Pancreas (tissue), 10 donors: ENCODE measurements around the gene COQ9. TPM values are rescaled to one million over a fixed set of nuclear protein-coding genes. Genes with fewer than 3 reads are reported as not detected.

Experiments
- ATAC-seq, 4 donors: fragments of 200-7000 bp; cut with Tn5 transposase; one replicate each; pipeline versions ENCODE4 v1.8.0 to v1.9.1; 2020; ENCODE audit warnings: mild to moderate bottlenecking in 4 of 4, moderate library complexity in 4 of 4
- DNase-seq, 6 donors: peaks; one replicate each; pipeline ENCODE4 v3.0.0-alpha.2; 2020
- FAIRE-seq: peaks from 2 replicates; lab custom pipeline; 2012; peaks lifted over from hg19 to GRCh38; lab: Jason Lieb, UNC
- H3K27ac ChIP-seq, 4 donors: fragments of 200-600 bp; sonication (generic); 1 replicate in 3 of 4; 2 replicates in 1 of 4; pipeline versions ENCODE4 v1.5.0 to v1.8.0; 2020
- H3K27me3 ChIP-seq, 4 donors: fragments of 200-600 bp; one replicate each; pipeline ENCODE4 v1.8.0; 2021
- H3K36me3 ChIP-seq, 3 donors: fragments of 200-600 bp; sonication (generic) in 1 of 3; one replicate each; pipeline versions ENCODE4 v1.5.0 to v1.8.0; 2020 to 2021
- H3K4me1 ChIP-seq, 3 donors: fragments of 200-600 bp; one replicate each; pipeline ENCODE4 v1.8.0; 2021
- H3K4me3 ChIP-seq, 4 donors: fragments of 200-600 bp; sonication (generic) in 2 of 4; one replicate each; pipeline versions ENCODE4 v1.5.0 to v1.8.0; 2020 to 2021
- H3K9me3 ChIP-seq, 4 donors: fragments of 200-600 bp; one replicate each; pipeline ENCODE4 v1.8.0; 2021
- CTCF ChIP-seq, 4 donors: fragments of 200-600 bp; sonication (generic) in 3 of 4; IDR thresholded peaks; one replicate each; pipeline versions ENCODE4 v1.5.0 to v1.8.0; 2021; ENCODE audit warnings: antibody characterized with exemption in 4 of 4
- WGBS, 2 donors: extraction: QIAGEN DNeasy Blood & Tissue Kit; methylation state at CpG; one replicate each; pipeline ENCODE4 v1.1.7; 2013; 5-methylcytosine and 5-hydroxymethylcytosine counted together
- intact Hi-C, 3 donors: fragments of 100-400 bp; cut with DNase I; formaldehyde crosslinking; loops; one replicate each; pipeline versions ENCODE4 v1.11.1 to v1.14.2; 2022
- polyA plus RNA-seq, 2 donors: library from polyadenylated mRNA; stranded (reverse); fragments of 200-250 nt; gene quantifications; one replicate each; pipeline ENCODE4 v1.2.3, GENCODE V29; 2013
- total RNA-seq, 6 donors: library from RNA; stranded (reverse); fragmentation: NEBNext Ultra II Directional in 4 of 6; extraction: Animal tissue kit (Norgen Biotek cat#: 25700) in 4 of 6; gene quantifications; one replicate each; pipeline versions ENCODE4 v1.2.1 to v1.2.4, GENCODE V29; 2021 to 2023
- donor health status: healthy with polysubstance abuse.
- donor health status: DM: no; HTN: no; CAD: no; lungs with moderate emphysema.
- donor health status: DM: no; HTN: no; CAD: no.
- donor health status: control.
- donor health status: control.
- donor health status: Bipolar disorder and iron deficiency.
- donor health status: DM: yes; HTN: yes; CAD: no.
- donor health status: DM: no; HTN: no; CAD: no.
- donor health status: DM: no; HTN: no; CAD: no.
- donor health status: DM: yes; HTN: yes; CAD: no.

The COQ9 gene
- total and polyA plus RNA-seq, 8 donors, result 17.7 to 51.1 (median 25.3) TPM

GRCh38 chr16:57509231-57509923 lies 62.1 kb downstream of the COQ9 start:
- no peaks in the 10 kb centered on the region for H3K36me3 ChIP-seq
- H3K27ac ChIP-seq, result no peak overlapping the region
- H3K27me3 ChIP-seq, result no peaks in the 10 kb centered on the region
- no peak overlapping the region for H3K4me3 ChIP-seq
- no peak for DNase-seq
- no peak for TF ChIP-seq CTCF (IDR thresholded peaks at IDR 0.05)
- no peaks in the 10 kb centered on the region for H3K9me3 ChIP-seq
- no peak for ATAC-seq
- 58 to 75% methylated on average over 12 of the region's 12 CpGs for WGBS, 2 donors
- intact Hi-C loops, result no loop called here
- no peaks in the 10 kb centered on the region for H3K4me1 ChIP-seq
- FAIRE-seq, result no peak

GRCh38 chr16:57510016-57510871 lies 63.0 kb downstream of the COQ9 start:
- no peaks in the 10 kb centered on the region for H3K27me3 ChIP-seq
- H3K4me3 ChIP-seq, result no peak overlapping the region
- ATAC-seq (no peak), FAIRE-seq (no peak), DNase-seq (no peak)
- H3K36me3 ChIP-seq, result no peaks in the 10 kb centered on the region
- H3K9me3 ChIP-seq, result no peaks in the 10 kb centered on the region
- no peak for TF ChIP-seq CTCF (IDR thresholded peaks at IDR 0.05)
- H3K27ac ChIP-seq, result no peak overlapping the region
- 55 to 65% methylated on average over 10 of the region's 10 CpGs for WGBS, 2 donors
- intact Hi-C loops, result loop anchor here in 2 of 3 donors (10.0 kb wide), 2 partner anchors 85 to 205 kb away; no protein-coding TSS in a partner anchor
- H3K4me1 ChIP-seq, result no peaks in the 10 kb centered on the region

Other genes starting within 250 kb of the COQ9 start
- gene ARL2BP, start 202.2 kb upstream of the COQ9 start, total RNA-seq, result 10 to 100 TPM; 12.3 to 22.5 (median 14.7) TPM
- 10 to 100 TPM; 10.8 to 20.2 TPM for gene ARL2BP, start 202.2 kb upstream of the COQ9 start, polyA plus RNA-seq
- gene PLLP, start 162.8 kb upstream of the COQ9 start, total RNA-seq, result 10 to 100 TPM; 10.8 to 29.9 (median 22.5) TPM
- 10 to 100 TPM; 22.2 to 34.3 TPM for gene PLLP, start 162.8 kb upstream of the COQ9 start, polyA plus RNA-seq
- under 1 TPM in 3 of 6 donors, not detected in 3; 0.09 to 0.85 (median 0.16) TPM for gene CCL22, start 88.7 kb upstream of the COQ9 start, total RNA-seq
- gene CCL22, start 88.7 kb upstream of the COQ9 start, polyA plus RNA-seq, result under 1 TPM in 1 of 2 donors, not detected in 1; 0.05 TPM
- 10 to 100 TPM in 2 of 6 donors, 1 to 10 TPM in 4; 4.6 to 21.3 (median 6.0) TPM for gene CX3CL1, start 75.0 kb upstream of the COQ9 start, total RNA-seq
- gene CX3CL1, start 75.0 kb upstream of the COQ9 start, polyA plus RNA-seq, result 10 to 100 TPM in 1 of 2 donors, 1 to 10 TPM in 1; 8.7 to 19.0 TPM
- gene CCL17, start 42.7 kb upstream of the COQ9 start, total RNA-seq, result 1 to 10 TPM in 1 of 6 donors, not detected in 5; 1.1 TPM
- gene CCL17, start 42.7 kb upstream of the COQ9 start, polyA plus RNA-seq, result not detected
- 10 to 100 TPM; 14.5 to 20.9 (median 17.2) TPM for gene CIAPIN1, start 94 bp upstream of the COQ9 start, total RNA-seq
- 10 to 100 TPM; 11.6 to 23.8 TPM for gene CIAPIN1, start 94 bp upstream of the COQ9 start, polyA plus RNA-seq
- 10 to 100 TPM; 21.8 to 26.7 (median 25.1) TPM for gene POLR2C, start 15.2 kb downstream of the COQ9 start, total RNA-seq
- 10 to 100 TPM; 20.4 to 43.9 TPM for gene POLR2C, start 15.2 kb downstream of the COQ9 start, polyA plus RNA-seq
- 10 to 100 TPM in 5 of 6 donors, 1 to 10 TPM in 1; 9.2 to 24.4 (median 13.4) TPM for gene DOK4, start 39.0 kb downstream of the COQ9 start, total RNA-seq
- 10 to 100 TPM; 16.7 to 26.4 TPM for gene DOK4, start 39.0 kb downstream of the COQ9 start, polyA plus RNA-seq
- 1 to 10 TPM; 2.2 to 5.8 (median 2.9) TPM for gene CCDC102A, start 89.1 kb downstream of the COQ9 start, total RNA-seq
- 1 to 10 TPM; 2.8 to 3.5 TPM for gene CCDC102A, start 89.1 kb downstream of the COQ9 start, polyA plus RNA-seq
- gene ADGRG5, start 95.2 kb downstream of the COQ9 start, total RNA-seq, result under 1 TPM; 0.09 to 0.66 (median 0.23) TPM
- under 1 TPM; 0.19 to 0.38 TPM for gene ADGRG5, start 95.2 kb downstream of the COQ9 start, polyA plus RNA-seq
- gene ADGRG1, start 181.2 kb downstream of the COQ9 start, total RNA-seq, result 100 to 1,000 TPM in 1 of 6 donors, 10 to 100 TPM in 5; 51.3 to 102 (median 94.0) TPM
- gene ADGRG1, start 181.2 kb downstream of the COQ9 start, polyA plus RNA-seq, result 10 to 100 TPM; 36.4 to 47.6 TPM
- under 1 TPM; 0.14 to 0.73 (median 0.34) TPM for gene ADGRG3, start 220.8 kb downstream of the COQ9 start, total RNA-seq
- under 1 TPM; 0.80 to 0.84 TPM for gene ADGRG3, start 220.8 kb downstream of the COQ9 start, polyA plus RNA-seq
- gene DRC7, start 247.3 kb downstream of the COQ9 start, total RNA-seq, result 1 to 10 TPM in 1 of 6 donors, under 1 TPM in 5; 0.28 to 2.4 (median 0.61) TPM
- gene DRC7, start 247.3 kb downstream of the COQ9 start, polyA plus RNA-seq, result 1 to 10 TPM; 1.5 to 2.0 TPM